Adipose tissue (tissue), 3 donors: Measurements from ENCODE around the gene CPNE2. TPM values are rescaled to one million over a fixed set of nuclear protein-coding genes. Genes with fewer than 3 reads are reported as not detected.

ENCODE experiments used
- H3K27ac ChIP-seq: one replicate; pipeline ENCODE4 v1.5.1; 2013; ENCODE audit warnings: low read depth, low read length
- WGBS, 3 donors: extraction: QIAGEN DNeasy Blood & Tissue Kit; methylation state at CpG; one replicate each; pipeline ENCODE4 v1.1.7; 2013; 5-methylcytosine and 5-hydroxymethylcytosine counted together
- polyA plus RNA-seq, 3 donors: library from polyadenylated mRNA; stranded (reverse); fragments of 200-250 nt; gene quantifications; one replicate each; pipeline ENCODE4 v1.2.3, GENCODE V29; 2013
- donor health status: healthy with polysubstance abuse.
- donor health status: Bipolar disorder and iron deficiency.
- donor health status: healthy.

The CPNE2 gene
- polyA plus RNA-seq, 3 donors, result 10.1 to 45.8 (median 41.9) TPM

- no peak overlapping the region for H3K27ac ChIP-seq
Measured at GRCh38 chr16:57196753-57197152, 104.4 kb downstream of the CPNE2 start.

More at GRCh38 chr16:57196753-57197152, 104.4 kb downstream of the CPNE2 start:
- WGBS, 3 donors, result 55 to 82% (median 80%) methylated on average over 3 of the region's 3 CpGs

Other genes starting within 250 kb of the CPNE2 start
- under 1 TPM in 2 of 3 donors, not detected in 1; 0.02 to 0.06 TPM for gene SLC12A3, start 227.4 kb upstream of the CPNE2 start, polyA plus RNA-seq
- 100 to 1,000 TPM in 1 of 3 donors, 10 to 100 TPM in 2; 41.7 to 149 (median 75.2) TPM for gene HERPUD1, start 160.4 kb upstream of the CPNE2 start, polyA plus RNA-seq
- 1 to 10 TPM in 1 of 3 donors, under 1 TPM in 2; 0.39 to 2.8 (median 0.89) TPM for gene CETP, start 130.6 kb upstream of the CPNE2 start, polyA plus RNA-seq
- gene NLRC5, start 103.0 kb upstream of the CPNE2 start, polyA plus RNA-seq, result 10 to 100 TPM in 2 of 3 donors, 1 to 10 TPM in 1; 7.3 to 44.2 (median 29.7) TPM
- gene PSME3IP1, start 93.5 kb downstream of the CPNE2 start, polyA plus RNA-seq, result 10 to 100 TPM; 28.2 to 44.6 (median 41.1) TPM
- gene RSPRY1, start 93.7 kb downstream of the CPNE2 start, polyA plus RNA-seq, result 10 to 100 TPM in 1 of 3 donors, 1 to 10 TPM in 2; 8.7 to 12.3 (median 9.2) TPM
- gene ARL2BP, start 152.7 kb downstream of the CPNE2 start, polyA plus RNA-seq, result 10 to 100 TPM; 17.4 to 57.9 (median 35.5) TPM
- 10 to 100 TPM in 2 of 3 donors, 1 to 10 TPM in 1; 7.6 to 28.0 (median 12.2) TPM for gene PLLP, start 192.1 kb downstream of the CPNE2 start, polyA plus RNA-seq